ENCODE results near the gene ADAM15.

DNA sequence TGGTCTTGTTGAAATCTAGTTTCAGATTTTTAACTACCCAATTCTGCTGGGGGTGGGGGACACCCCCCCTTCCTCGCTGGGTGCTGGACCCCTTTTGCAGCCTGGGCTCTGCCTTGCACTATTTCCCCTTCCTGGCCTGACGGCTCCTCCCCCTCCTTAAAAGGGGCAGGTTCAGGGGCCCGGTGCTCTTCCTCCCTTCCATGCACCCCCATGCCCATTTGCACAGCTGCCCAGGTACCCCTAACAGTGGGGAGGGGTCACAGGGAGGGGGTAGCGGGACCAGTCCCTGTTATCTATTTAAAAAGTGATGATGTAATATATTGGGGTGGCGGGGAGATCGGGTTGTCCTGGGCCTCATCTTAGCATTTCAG, 33.2 kb upstream of the ADAM15 start:
- TF ChIP-seq, protein P1, sequence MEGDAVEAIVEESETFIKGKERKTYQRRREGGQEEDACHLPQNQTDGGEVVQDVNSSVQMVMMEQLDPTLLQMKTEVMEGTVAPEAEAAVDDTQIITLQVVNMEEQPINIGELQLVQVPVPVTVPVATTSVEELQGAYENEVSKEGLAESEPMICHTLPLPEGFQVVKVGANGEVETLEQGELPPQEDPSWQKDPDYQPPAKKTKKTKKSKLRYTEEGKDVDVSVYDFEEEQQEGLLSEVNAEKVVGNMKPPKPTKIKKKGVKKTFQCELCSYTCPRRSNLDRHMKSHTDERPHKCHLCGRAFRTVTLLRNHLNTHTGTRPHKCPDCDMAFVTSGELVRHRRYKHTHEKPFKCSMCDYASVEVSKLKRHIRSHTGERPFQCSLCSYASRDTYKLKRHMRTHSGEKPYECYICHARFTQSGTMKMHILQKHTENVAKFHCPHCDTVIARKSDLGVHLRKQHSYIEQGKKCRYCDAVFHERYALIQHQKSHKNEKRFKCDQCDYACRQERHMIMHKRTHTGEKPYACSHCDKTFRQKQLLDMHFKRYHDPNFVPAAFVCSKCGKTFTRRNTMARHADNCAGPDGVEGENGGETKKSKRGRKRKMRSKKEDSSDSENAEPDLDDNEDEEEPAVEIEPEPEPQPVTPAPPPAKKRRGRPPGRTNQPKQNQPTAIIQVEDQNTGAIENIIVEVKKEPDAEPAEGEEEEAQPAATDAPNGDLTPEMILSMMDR (IDR thresholded peaks at IDR 0.05 in 4 of 5, conservative IDR thresholded peaks at IDR 0.05 in 1 of 5), result no peak
- TF ChIP-seq POLR2A (IDR thresholded peaks at IDR 0.05), result no peak
